Measurements from ENCODE around the gene DDIT3. TPM values are rescaled to one million over a fixed set of nuclear protein-coding genes. Genes with fewer than 3 reads are reported as not detected.
"Not testable (repeated sequence)": the region's sequence is repeated elsewhere in the genome, so short reads cannot be mapped to it uniquely, and the experiment has no call there.

Gene DDIT3
- total RNA-seq, 1 experiment from 2014 or later, result 14.1 TPM

DNA sequence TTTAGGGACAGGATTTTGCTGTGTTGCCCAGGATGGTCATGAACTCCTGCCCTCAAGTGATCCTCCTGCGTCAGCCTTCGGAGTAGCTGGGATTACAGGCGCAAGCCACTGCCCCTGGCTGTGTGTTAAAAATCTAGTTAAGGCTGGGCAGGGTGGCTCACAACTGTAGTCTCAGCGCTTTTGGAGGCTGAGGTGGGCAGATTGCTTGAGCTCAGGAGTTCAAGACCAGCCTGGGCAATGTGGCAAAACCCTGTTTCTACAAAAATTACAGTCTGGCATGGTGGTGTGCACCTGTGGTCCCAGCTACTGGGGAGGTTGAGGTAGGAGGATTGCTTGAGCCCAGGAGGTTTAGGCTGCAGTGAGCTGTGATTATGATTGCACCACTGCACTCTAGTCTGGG is 9.2 kb downstream of the DDIT3 start:
- Histone ChIP-seq H3K9ac (ENCODE audit: extremely low read depth, insufficient read length, low read length) (no peak overlapping the region), H4K8ac (replicated peaks; ENCODE audit: insufficient read length, low read depth, low read length) (no peak overlapping the region), H3K23ac (ENCODE audit: insufficient read length, low read depth, low read length) (no peak overlapping the region), H2AFZ (ENCODE audit: low read length) (no peak overlapping the region), H3K56ac (ENCODE audit: insufficient read length, low read depth, low read length) (no peak overlapping the region), H2BK5ac (ENCODE audit: insufficient read length, low read length) (no peak overlapping the region), H3T11ph (ENCODE audit: low read length) (no peak overlapping the region), H2BK12ac (ENCODE audit: insufficient read length, low read depth, low read length) (no peak overlapping the region), H3K4ac (ENCODE audit: low read depth, low read length) (no peak overlapping the region), H3K27ac (ENCODE audit: insufficient read length, low read depth, low read length) (no peak overlapping the region), H4K20me1 (ENCODE audit: control insufficient read depth, insufficient read depth, insufficient read length) (no peaks in the 10 kb centered on the region), H3K14ac (ENCODE audit: insufficient read depth, low read length) (no peak overlapping the region), H3K79me1 (ENCODE audit: insufficient read depth, low read depth, low read length, poor library complexity, severe bottlenecking) (no peaks in the 10 kb centered on the region), H4K91ac (ENCODE audit: insufficient read length, low read depth, low read length) (no peak overlapping the region), H3K23me2 (ENCODE audit: insufficient read length, low read depth, low read length, poor library complexity, severe bottlenecking) (no peaks in the 10 kb centered on the region), H4K5ac (ENCODE audit: insufficient read length, low read depth, low read length) (no peak overlapping the region), H3K18ac (ENCODE audit: insufficient read length, low read depth, low read length) (no peak overlapping the region), H3K9me3 (ENCODE audit: control insufficient read depth, low read depth, low read length) (no peaks in the 10 kb centered on the region), H2BK120ac (ENCODE audit: low read depth, low read length, poor library complexity, severe bottlenecking) (no peak overlapping the region), H2BK20ac (ENCODE audit: low read depth, low read length, poor library complexity, severe bottlenecking) (no peak overlapping the region), H3K27me3 (ENCODE audit: insufficient read depth, low read length) (no peaks in the 10 kb centered on the region), H3K4me1 (ENCODE audit: insufficient read depth, low read length) (no peaks in the 10 kb centered on the region), H2AK5ac (ENCODE audit: insufficient read length, low read length) (no peak overlapping the region), H3K4me2 (ENCODE audit: insufficient read depth, insufficient read length, low read length) (no peak overlapping the region), H2BK15ac (ENCODE audit: low read depth, low read length) (no peak overlapping the region), H3K79me2 (ENCODE audit: insufficient read depth, low read length) (0 out of 2 replicates have a peak, but pooled peaks cover 1% of the 10 kb centered on the region)
- no CpG with 5 or more reads among the region's 4 CpGs for WGBS (ENCODE audit: extremely low coverage, insufficient read length, low lambda C conversion rate)
- no peak for TF ChIP-seq CTCF (conservative IDR thresholded peaks at IDR 0.05)
- Mint-ChIP-seq H3K36me3 (ENCODE audit: insufficient read depth in 1 of 3, low read depth in 3 of 3) (peaks cover 70 to 85% (median 72%) of the 10 kb centered on the region in 3 experiments; a peak in 6 of 7 replicates), H3K27me3 (ENCODE audit: low read depth) (0 out of 2 replicates have a peak, but pooled peaks cover 2% of the 10 kb centered on the region), H3K27ac (no peak overlapping the region), H3K9me3 (peaks cover 0 to 2% of the 10 kb centered on the region in 2 experiments; a peak in 1 of 5 replicates), H3K4me1 (no peaks in the 10 kb centered on the region), H3K4me3 (no peak overlapping the region)
- no peak for DNase-seq

DNA sequence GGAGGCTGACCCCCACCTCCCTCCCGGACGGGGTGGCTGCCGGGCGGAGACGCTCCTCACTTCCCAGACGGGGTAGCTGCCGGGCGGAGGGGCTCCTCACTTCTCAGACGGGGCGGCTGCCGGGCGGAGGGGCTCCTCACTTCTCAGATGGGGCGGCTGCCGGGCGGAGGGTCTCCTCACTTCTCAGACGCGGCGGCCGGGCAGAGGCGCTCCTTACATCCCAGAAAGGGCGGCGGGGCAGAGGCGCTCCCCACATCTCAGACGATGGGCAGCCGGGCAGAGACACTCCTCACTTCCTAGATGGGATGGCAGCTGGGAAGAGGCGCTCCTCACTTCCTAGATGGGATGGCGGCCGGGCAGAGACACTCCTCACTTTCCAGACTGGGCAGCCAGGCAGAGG is 12.5 kb downstream of the DDIT3 start:
- H3K9me3 ChIP-seq (ENCODE audit: control insufficient read depth, low read depth, low read length); H3T11ph ChIP-seq (ENCODE audit: low read length); H2BK20ac ChIP-seq (ENCODE audit: low read depth, low read length, poor library complexity, severe bottlenecking); H2BK120ac ChIP-seq (ENCODE audit: low read depth, low read length, poor library complexity, severe bottlenecking); H2AK5ac ChIP-seq (ENCODE audit: insufficient read length, low read length); H2BK12ac ChIP-seq (ENCODE audit: insufficient read length, low read depth, low read length); H3K18ac ChIP-seq (ENCODE audit: insufficient read length, low read depth, low read length); H4K20me1 ChIP-seq (ENCODE audit: control insufficient read depth, insufficient read depth, insufficient read length); H3K23me2 ChIP-seq (ENCODE audit: insufficient read length, low read depth, low read length, poor library complexity, severe bottlenecking); H3K79me1 ChIP-seq (ENCODE audit: insufficient read depth, low read depth, low read length, poor library complexity, severe bottlenecking); H3K4me3 Mint-ChIP-seq; H2BK5ac ChIP-seq (ENCODE audit: insufficient read length, low read length); H3K4me2 ChIP-seq (ENCODE audit: insufficient read depth, insufficient read length, low read length); H2BK15ac ChIP-seq (ENCODE audit: low read depth, low read length); H3K56ac ChIP-seq (ENCODE audit: insufficient read length, low read depth, low read length); H3K14ac ChIP-seq (ENCODE audit: insufficient read depth, low read length); H4K91ac ChIP-seq (ENCODE audit: insufficient read length, low read depth, low read length); H3K4me1 Mint-ChIP-seq; H3K79me2 ChIP-seq (ENCODE audit: insufficient read depth, low read length); H3K27me3 ChIP-seq (ENCODE audit: insufficient read depth, low read length); H4K5ac ChIP-seq (ENCODE audit: insufficient read length, low read depth, low read length); H3K9ac ChIP-seq (ENCODE audit: extremely low read depth, insufficient read length, low read length); H2AFZ ChIP-seq (ENCODE audit: low read length); DNase-seq; H3K23ac ChIP-seq (ENCODE audit: insufficient read length, low read depth, low read length); H4K8ac ChIP-seq (replicated peaks; ENCODE audit: insufficient read length, low read depth, low read length); H3K4ac ChIP-seq (ENCODE audit: low read depth, low read length); H3K27ac ChIP-seq (ENCODE audit: insufficient read length, low read depth, low read length); H3K27ac Mint-ChIP-seq; H3K4me1 ChIP-seq (ENCODE audit: insufficient read depth, low read length); H3K9me3 Mint-ChIP-seq; H3K27me3 Mint-ChIP-seq (ENCODE audit: low read depth): not testable (repeated sequence)
- H3K36me3 Mint-ChIP-seq (ENCODE audit: insufficient read depth in 1 of 3, low read depth in 3 of 3), result peaks cover 71 to 86% (median 75%) of the 10 kb centered on the region in 3 experiments
- WGBS (ENCODE audit: extremely low coverage, insufficient read length, low lambda C conversion rate), result no CpG with 5 or more reads among the region's 28 CpGs

All from H9 (cell line).